Embryonic facial prominence (tissue), 1 donor: ENCODE measurements around the gene THSD7A.

Experiments used
- DNase-seq: peaks from one replicate; pipeline ENCODE4 v3.0.0-alpha.2; 2016; ENCODE audit errors: extremely low spot score

Gene THSD7A

GRCh38 chr7:11638011-11638774 is 193.8 kb downstream of the THSD7A start:
- no peak for DNase-seq

GRCh38 chr7:11636274-11636673 is 195.7 kb downstream of the THSD7A start:
- no peak for DNase-seq

GRCh38 chr7:11633310-11633709 is 198.7 kb downstream of the THSD7A start:
- DNase-seq, result no peak

GRCh38 chr7:11630355-11630754 is 201.6 kb downstream of the THSD7A start:
- DNase-seq, result no peak

DNA sequence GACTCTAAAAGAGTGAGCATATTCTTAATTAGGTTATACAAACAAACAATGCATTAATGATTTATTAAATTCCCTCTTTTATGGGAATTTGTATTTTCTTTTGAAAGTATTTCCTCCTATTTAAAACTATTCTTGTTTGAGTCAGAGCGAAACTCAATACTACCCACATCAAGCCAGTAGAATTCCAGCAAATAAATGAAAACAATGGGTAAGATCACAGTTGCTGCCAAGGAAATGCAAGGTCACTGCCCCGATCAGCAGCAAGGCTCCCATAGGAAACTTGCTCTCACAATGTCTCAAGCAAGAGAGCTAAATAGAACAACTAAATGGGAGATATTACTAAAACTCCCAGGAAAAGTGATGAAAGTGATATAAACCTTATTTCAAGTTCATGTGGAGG is 206.3 kb downstream of the THSD7A start:
- no peak for DNase-seq

GRCh38 chr7:11623093-11623678 is 208.8 kb downstream of the THSD7A start:
- no peak for DNase-seq

DNA sequence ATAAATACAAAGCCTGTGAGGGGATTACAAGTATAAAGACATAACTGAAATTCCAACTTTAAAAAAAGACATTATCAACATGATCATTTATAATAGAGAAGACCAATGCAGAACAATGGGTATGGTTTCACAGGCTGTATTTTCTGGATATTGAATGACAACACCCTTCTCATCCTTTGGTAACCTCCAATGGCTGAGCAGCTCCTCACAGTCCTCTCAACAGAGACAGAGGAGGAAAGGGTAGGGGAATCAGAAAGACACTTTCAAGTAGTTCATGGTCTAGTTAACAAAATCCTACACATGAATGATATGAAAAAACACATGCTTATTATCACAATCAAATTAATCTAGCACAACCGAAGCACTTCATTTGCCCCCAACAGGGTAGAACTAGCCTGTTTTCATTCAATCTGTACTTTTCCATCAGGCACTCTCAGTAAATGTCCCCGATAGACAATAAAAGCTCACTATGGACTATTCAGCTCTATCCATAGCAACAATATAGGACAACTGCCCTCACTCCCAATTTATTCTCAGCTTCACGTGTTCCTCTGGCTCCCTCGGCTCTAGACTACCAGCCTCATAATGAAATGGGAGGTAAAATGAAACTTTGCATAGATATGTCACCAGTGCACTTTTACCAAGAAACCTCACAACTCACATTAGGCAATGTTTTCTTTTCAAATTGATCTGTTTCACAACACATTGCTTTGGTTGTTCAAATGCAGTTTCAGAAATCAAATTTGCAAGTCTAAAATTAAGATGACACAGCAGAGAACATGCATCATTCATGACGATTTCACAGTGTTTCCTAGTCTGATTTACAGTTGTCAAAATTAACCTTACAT is 211.4 kb downstream of the THSD7A start:
- DNase-seq, result no peak

- DNase-seq, result no peak
Observed at GRCh38 chr7:11616466-11616865, 215.5 kb downstream of the THSD7A start.

DNA sequence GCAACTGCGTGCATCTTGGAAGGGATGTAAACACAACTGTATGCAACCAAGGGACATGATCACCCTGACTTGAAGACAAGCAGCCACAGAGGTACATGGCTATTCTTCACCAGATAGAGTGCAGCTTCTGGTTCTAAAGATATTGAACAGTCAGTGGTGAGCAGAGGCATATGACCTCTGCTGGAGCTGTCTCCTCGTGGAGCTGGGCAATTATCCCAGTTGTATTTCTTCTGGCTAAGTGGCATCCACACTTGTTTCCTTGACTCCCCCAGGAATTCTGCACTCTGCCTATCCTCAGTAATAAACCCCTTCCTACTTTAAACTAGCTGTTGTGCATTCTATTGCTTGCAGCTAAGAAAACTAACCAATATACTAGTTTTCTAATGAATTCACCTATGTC is 216.8 kb downstream of the THSD7A start:
- no peak for DNase-seq

- no peak for DNase-seq
Observed at GRCh38 chr7:11613292-11613930, 218.6 kb downstream of the THSD7A start.

DNA sequence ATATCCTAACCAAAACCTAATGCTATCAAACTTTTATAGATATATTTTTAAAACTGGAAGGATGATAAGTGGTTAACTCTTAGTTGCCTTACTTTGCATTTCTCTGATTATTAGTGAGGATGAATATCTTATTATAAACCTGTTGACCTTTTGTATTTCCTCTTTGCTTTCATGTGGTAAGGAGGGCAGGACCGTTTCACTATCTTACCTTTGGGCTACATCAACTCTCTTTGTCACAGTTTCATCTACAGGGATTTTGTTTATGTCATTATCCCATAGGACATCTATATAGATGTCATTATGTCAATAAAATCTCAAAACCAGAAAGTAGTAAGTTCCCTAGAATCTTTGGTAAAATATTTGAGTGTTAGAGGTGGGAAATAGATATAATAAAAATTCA is 219.3 kb downstream of the THSD7A start:
- no peak for DNase-seq

GRCh38 chr7:11609096-11609670 is 222.8 kb downstream of the THSD7A start:
- DNase-seq, result no peak

- DNase-seq, result no peak
Observed at GRCh38 chr7:11607686-11608085, 224.3 kb downstream of the THSD7A start.

DNA sequence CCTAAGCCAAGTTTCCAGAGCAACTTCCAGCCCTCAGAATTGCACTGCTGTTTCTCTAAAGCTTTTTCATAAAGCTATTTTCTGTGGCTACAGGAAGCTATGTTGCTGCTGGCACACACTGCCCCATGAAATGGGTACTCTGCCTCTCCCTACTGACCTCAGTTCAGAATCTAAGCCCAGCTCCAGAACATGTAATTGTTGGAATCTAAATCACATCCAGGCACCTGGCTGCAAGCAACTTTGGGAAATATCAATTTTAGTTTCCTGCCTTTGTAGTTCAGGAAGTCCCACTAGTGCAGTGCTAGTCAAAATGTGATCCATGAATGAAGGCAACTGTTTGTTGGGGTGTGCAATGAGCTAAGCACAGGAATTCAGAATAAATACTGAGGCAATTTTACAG is 226.2 kb downstream of the THSD7A start:
- no peak for DNase-seq

- no peak for DNase-seq
Observed at GRCh38 chr7:11604505-11604904, 227.5 kb downstream of the THSD7A start.

- no peak for DNase-seq
Observed at GRCh38 chr7:11601761-11602160, 230.2 kb downstream of the THSD7A start.

DNA sequence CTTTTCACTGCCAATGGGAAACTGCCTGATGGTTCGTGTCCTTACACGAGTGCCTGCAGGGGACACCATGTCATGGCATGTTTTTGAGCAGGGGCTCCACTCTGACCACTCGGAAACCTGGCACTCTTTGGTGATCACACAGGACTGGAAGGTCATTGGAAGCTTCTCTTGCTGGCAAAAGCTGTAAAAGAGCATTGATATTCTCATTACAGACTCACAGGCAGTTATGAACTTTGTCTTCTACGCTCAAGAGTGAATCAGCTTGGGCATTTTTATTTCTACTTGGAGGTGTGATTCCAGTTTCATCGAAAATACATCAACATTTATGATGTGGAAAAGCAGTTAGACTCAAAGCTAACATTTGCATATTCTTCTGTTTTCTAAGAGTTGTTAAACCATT is 238.7 kb downstream of the THSD7A start:
- no peak for DNase-seq

DNA sequence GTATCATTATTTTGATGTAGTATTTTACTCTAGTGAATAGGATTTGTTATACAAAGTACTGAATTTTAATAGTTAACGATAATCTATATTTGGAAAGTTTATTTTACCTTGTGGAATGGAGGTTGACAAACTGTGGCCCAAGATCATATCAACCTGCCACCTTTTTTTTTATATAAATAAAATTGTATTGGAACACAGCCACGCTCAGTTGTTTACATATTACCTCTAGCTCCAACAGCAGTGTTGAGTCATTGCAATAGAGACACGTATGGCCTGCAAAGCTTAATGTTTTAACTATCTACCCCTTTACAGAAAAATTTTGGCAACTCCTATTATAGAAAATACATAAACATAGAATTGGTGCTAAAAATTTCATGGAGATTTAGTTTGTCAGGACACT is 239.3 kb downstream of the THSD7A start:
- no peak for DNase-seq

- no peak for DNase-seq
Observed at GRCh38 chr7:11591943-11592342, 240.1 kb downstream of the THSD7A start.

DNA sequence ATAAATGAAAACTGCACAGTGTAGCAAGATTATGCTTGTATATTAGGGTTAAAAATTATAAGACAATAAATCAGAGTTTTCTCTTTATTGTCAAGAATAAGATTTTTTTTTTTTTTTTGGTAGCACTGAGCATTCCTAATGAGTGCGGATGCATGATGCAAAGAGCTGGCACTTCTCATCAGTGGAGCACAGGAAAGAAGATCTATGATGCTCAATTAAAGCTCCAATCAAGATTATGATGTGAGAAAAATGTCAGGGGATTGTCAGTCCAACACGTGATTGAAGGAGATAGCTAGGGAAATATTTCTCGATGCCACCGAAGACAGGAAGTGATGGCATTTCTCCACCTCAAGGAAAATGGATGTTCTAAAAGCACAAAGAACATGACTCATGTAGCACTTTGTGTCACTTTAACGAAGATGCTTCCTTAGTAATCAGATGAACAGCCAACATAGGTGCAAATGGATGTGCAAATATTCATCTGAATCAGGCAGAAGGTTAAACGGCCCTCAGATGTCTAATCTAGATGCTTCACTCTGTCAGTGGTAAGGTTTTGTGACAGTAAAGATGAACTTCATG is 240.9 kb downstream of the THSD7A start:
- no peak for DNase-seq

- DNase-seq, result no peak
Observed at GRCh38 chr7:11589251-11589650, 242.7 kb downstream of the THSD7A start.

GRCh38 chr7:11587814-11588213 is 244.2 kb downstream of the THSD7A start:
- DNase-seq, result no peak
